Endothelial cell of umbilical vein (primary cell): ENCODE results near the gene BEND5. TPM values are rescaled to one million over a fixed set of nuclear protein-coding genes. Genes with fewer than 3 reads are reported as not detected.

Source experiments
- BruUV-seq: library from RNA; stranded (reverse); fragments of 400-500 nt; replicated peaks from 2 replicates; lab custom pipeline; 2021; lab: Mats Ljungman, UMichigan
- CTCF ChIA-PET: fragments of 300-600, 350-600 bp; sonication (Branson Sonifier 250); formaldehyde crosslinking; loops from one replicate; lab custom pipeline; 2021; ENCODE audit warnings: antibody characterized with exemption, inconsistent platforms; lab: Charles Lee
- POLR2A ChIA-PET: fragments of 300-600, 350-600 bp; sonication (Branson Sonifier 250); formaldehyde crosslinking; loops from one replicate; lab custom pipeline; 2021; ENCODE audit warnings: antibody characterized with exemption, inconsistent platforms; lab: Charles Lee
- DNase-seq: peaks from one replicate; pipeline ENCODE4 v3.0.0-alpha.2; 2011; ENCODE audit warnings: low read depth, low spot score
- FAIRE-seq: peaks from 2 replicates; lab custom pipeline; 2011; peaks lifted over from hg19 to GRCh38; lab: Jason Lieb, UNC
- H2AFZ ChIP-seq: 2 replicates; pipeline ENCODE4 v1.6.0; 2012; ENCODE audit warnings: low read depth, low read length, control low read depth, inconsistent platforms
- H3K27ac ChIP-seq: 2 replicates; pipeline ENCODE4 v1.5.1; 2011; ENCODE audit warnings: low read depth, mild to moderate bottlenecking, control low read depth, low read length, moderate library complexity; ENCODE audit not compliant: insufficient read depth
- H3K27me3 ChIP-seq, 2 experiments: 2 replicates each; pipeline versions ENCODE4 v1.6.0 to v1.6.1; 2011; ENCODE audit warnings: low read length in 2 of 2, mixed read lengths in 1 of 2; ENCODE audit not compliant: control insufficient read depth in 2 of 2, insufficient read depth in 2 of 2
- H3K36me3 ChIP-seq, 2 experiments: 2 replicates in 1 of 2; 3 replicates in 1 of 2; pipeline ENCODE4 v1.5.1; 2011; ENCODE audit warnings: low read length in 2 of 2, mild to moderate bottlenecking in 1 of 2, moderate library complexity in 1 of 2; ENCODE audit not compliant: control insufficient read depth in 2 of 2, insufficient read depth in 2 of 2; ENCODE audit errors: extremely low read depth in 1 of 2
- H3K4me1 ChIP-seq: 3 replicates; pipeline ENCODE4 v1.5.1; 2011; ENCODE audit warnings: mild to moderate bottlenecking, low read length; ENCODE audit not compliant: control insufficient read depth, insufficient read depth; ENCODE audit errors: extremely low read depth
- H3K4me2 ChIP-seq: 2 replicates; pipeline ENCODE4 v1.6.1; 2011; ENCODE audit warnings: low read length, control low read depth, mixed read lengths; ENCODE audit not compliant: insufficient read depth
- H3K4me3 ChIP-seq, 3 experiments: fragments of 200-600 bp in 1 of 3; sonication (generic), shearing (Covaris generic) in 1 of 3; replicated peaks in 1 of 3; 2 replicates each; pipeline ENCODE4 v1.5.1; 2011 to 2016; ENCODE audit warnings: control low read depth in 3 of 3, low read length in 3 of 3, mild to moderate bottlenecking in 2 of 3, inconsistent platforms in 1 of 3, low read depth in 1 of 3, moderate library complexity in 1 of 3; ENCODE audit not compliant: insufficient read depth in 1 of 3
- H3K79me2 ChIP-seq: 2 replicates; pipeline ENCODE4 v1.6.0; 2012; ENCODE audit warnings: low read length, inconsistent platforms; ENCODE audit not compliant: control insufficient read depth, insufficient read depth
- H3K9ac ChIP-seq: replicated peaks from 2 replicates; pipeline ENCODE3; 2011; ENCODE audit warnings: low read length, control low read depth; ENCODE audit not compliant: insufficient read depth; ENCODE audit errors: extremely low read depth
- H3K9me1 ChIP-seq: replicated peaks from 3 replicates; pipeline ENCODE4 v1.6.0; 2011; ENCODE audit warnings: mild to moderate bottlenecking, low read length; ENCODE audit not compliant: control insufficient read depth, insufficient read depth; ENCODE audit errors: extremely low read depth
- H3K9me3 ChIP-seq: replicated peaks from 2 replicates; pipeline ENCODE4 v1.5.1; 2012; ENCODE audit warnings: low read length, inconsistent platforms; ENCODE audit not compliant: control insufficient read depth, insufficient read depth
- H4K20me1 ChIP-seq: replicated peaks from 2 replicates; pipeline ENCODE3; 2011; ENCODE audit warnings: mild to moderate bottlenecking, low read length; ENCODE audit not compliant: control insufficient read depth, insufficient read depth; ENCODE audit errors: extremely low read depth
- CTCF ChIP-seq, 2 donors: IDR thresholded peaks; 1 replicate in 1 of 2; 2 replicates in 1 of 2; pipeline ENCODE4 v1.5.1; 2011; ENCODE audit warnings: low read length in 2 of 2, mild to moderate bottlenecking in 2 of 2, moderate library complexity in 2 of 2, control low read depth in 1 of 2, inconsistent platforms in 1 of 2, low read depth in 1 of 2; ENCODE audit not compliant: insufficient read depth in 1 of 2; ENCODE audit errors: extremely low read depth in 1 of 2
- EZH2 ChIP-seq: IDR thresholded peaks from 2 replicates; pipeline ENCODE4 v1.6.1; 2012; ENCODE audit warnings: borderline replicate concordance, low read depth, mild to moderate bottlenecking, moderate library complexity, low read length, inconsistent platforms; ENCODE audit not compliant: severe bottlenecking
- FOS ChIP-seq: IDR thresholded peaks from 2 replicates; pipeline ENCODE4 v1.6.1; 2011; ENCODE audit warnings: mild to moderate bottlenecking, low read length, moderate library complexity, borderline replicate concordance; ENCODE audit not compliant: insufficient read depth
- GATA2 ChIP-seq: IDR thresholded peaks from 2 replicates; pipeline ENCODE4 v1.7.0; 2011; ENCODE audit warnings: low read depth, mild to moderate bottlenecking, moderate library complexity, mixed read lengths, low read length; ENCODE audit not compliant: insufficient read length, insufficient read depth
- JUN ChIP-seq: IDR thresholded peaks from 2 replicates; pipeline ENCODE4 v1.6.1; 2011; ENCODE audit warnings: borderline replicate concordance, low read depth; ENCODE audit not compliant: insufficient read length, insufficient read depth
- MAX ChIP-seq: IDR thresholded peaks from 2 replicates; pipeline ENCODE4 v1.6.1; 2011; ENCODE audit not compliant: insufficient read depth, insufficient read length
- MYC ChIP-seq: IDR thresholded peaks from one replicate; pipeline ENCODE4 v1.6.1; 2011; ENCODE audit warnings: mild to moderate bottlenecking, low read depth, low read length
- POLR2A ChIP-seq: IDR thresholded peaks from 2 replicates; pipeline ENCODE4 v1.6.1; 2012; ENCODE audit warnings: low read depth, mild to moderate bottlenecking, control low read depth, low read length
- POLR2AphosphoS5 ChIP-seq: IDR thresholded peaks from 2 replicates; pipeline ENCODE4 v1.6.1; 2012; ENCODE audit warnings: low read depth, mild to moderate bottlenecking, control low read depth, low read length, moderate library complexity; ENCODE audit not compliant: insufficient read depth
- dilution Hi-C: fragments of 300-500 bp; cut with MboI; formaldehyde crosslinking; loops from one replicate; pipeline ENCODE4 v1.15.0; 2019; ENCODE audit warnings: low sequenced_read_pairs; ENCODE audit not compliant: extremely low pct_ligation_motif_present
- intact Hi-C: fragments of 100-400 bp; cut with micrococcal nuclease; formaldehyde crosslinking; loops from one replicate; pipeline ENCODE4 v1.10.0; 2022
- polyA plus RNA-seq, 4 experiments: library from polyadenylated mRNA; depleted of rRNA in 3 of 4; stranded (reverse) in 3 of 4; unstranded in 1 of 4; fragments of >200 nt; gene quantifications; 2 replicates each; pipeline versions ENCODE4 v1.2.1 to v1.2.3, GENCODE V29; 2011 to 2012; ENCODE audit warnings: missing spikeins in 1 of 4
- total RNA-seq: library from RNA; stranded (reverse); gene quantifications from 2 replicates; pipeline ENCODE4 v1.2.3, GENCODE V29; 2021

The BEND5 gene
- total and polyA plus RNA-seq, 2 donors (not counting 3 experiments of a cell fraction or from before 2014, with no cell fraction given): not detected

GRCh38 chr1:48681476-48682305 lies 95.0 kb downstream of the BEND5 start:
- Histone ChIP-seq H3K9me1 (no peaks in the 10 kb centered on the region), H3K27me3 (no peaks in the 10 kb centered on the region), H3K4me2 (no peak overlapping the region), H2AFZ (no peak overlapping the region), H4K20me1 (no peaks in the 10 kb centered on the region), H3K4me1 (no peaks in the 10 kb centered on the region), H3K27ac (no peak overlapping the region), H3K79me2 (no peaks in the 10 kb centered on the region), H3K9ac (no peak overlapping the region), H3K9me3 (no peaks in the 10 kb centered on the region), H3K36me3 (no peaks in the 10 kb centered on the region), H3K4me3 (no peak overlapping the region)
- FAIRE-seq: no peak
- no peak for DNase-seq
- dilution Hi-C loops: no loop called here
- intact Hi-C loops: no loop called here
- no TSS peak for BruUV-seq
- CTCF ChIA-PET: no interaction called here
- POLR2A ChIA-PET: no interaction called here
- TF ChIP-seq POLR2AphosphoS5: no peak
- no peak for TF ChIP-seq POLR2A
- no peak for TF ChIP-seq MAX
- no peak for TF ChIP-seq CTCF (IDR thresholded peaks at IDR 0.05; ENCODE audit: extremely low read depth in 1 of 2, insufficient read depth in 1 of 2, low read depth in 1 of 2, low read length in 2 of 2)
- no peak for TF ChIP-seq EZH2
- no peak for TF ChIP-seq GATA2
- TF ChIP-seq MYC: no peak
- no peak for TF ChIP-seq FOS
- no peak for TF ChIP-seq JUN
